ENCODE results near the gene MC3R. TPM values are rescaled to one million over a fixed set of nuclear protein-coding genes. Genes with fewer than 3 reads are reported as not detected.

Gene MC3R
- polyA plus RNA-seq, 2 donors: not detected

GRCh38 chr20:56274156-56274555, 25.6 kb downstream of the MC3R start:
- Histone ChIP-seq H3K9me3 (ENCODE audit: control insufficient read depth in 2 of 2, insufficient read depth in 1 of 2, low read depth in 1 of 2, low read length in 1 of 2) (peaks cover 0 to 2% of the 10 kb centered on the region in 2 donors), H3K36me3 (ENCODE audit: control insufficient read depth in 2 of 2, insufficient read depth in 2 of 2, low read length in 1 of 2) (no peaks in the 10 kb centered on the region), H3K27me3 (ENCODE audit: control insufficient read depth in 1 of 2, insufficient read depth in 2 of 2, low read length in 2 of 2) (no peaks in the 10 kb centered on the region), H3K4me3 (ENCODE audit: low read depth in 1 of 2, low read length in 2 of 2) (no peak overlapping the region), H3K4me1 (ENCODE audit: control insufficient read depth in 2 of 2, insufficient read depth in 2 of 2, low read length in 1 of 2) (no peaks in the 10 kb centered on the region), H3K27ac (ENCODE audit: low read depth in 2 of 2, low read length in 1 of 2) (no peak overlapping the region)
- 87 to 92% methylated on average over 6 of the region's 6 CpGs for WGBS, 2 donors

DNA sequence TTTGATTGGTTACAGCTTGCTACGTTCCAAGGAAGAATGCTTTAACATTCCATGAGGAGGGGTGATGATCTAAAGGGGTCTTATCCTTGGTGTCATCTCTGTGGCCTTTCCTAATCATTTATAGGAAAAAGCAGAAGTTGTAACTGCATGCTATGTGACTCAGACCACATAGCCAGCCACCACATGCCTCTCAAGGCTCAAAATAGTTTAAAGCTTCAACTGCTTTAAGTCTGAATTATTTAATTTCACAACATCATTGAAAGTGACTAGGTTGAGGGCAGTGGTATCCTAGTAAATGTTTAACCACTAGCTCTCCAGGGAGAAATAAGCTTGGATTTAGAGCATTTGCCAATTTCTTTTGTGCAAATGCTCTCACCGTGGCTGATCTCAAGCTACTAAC, 29.7 kb downstream of the MC3R start:
- no peaks in the 10 kb centered on the region for H3K36me3 ChIP-seq (ENCODE audit: control insufficient read depth in 2 of 2, insufficient read depth in 2 of 2, low read length in 1 of 2)
- no peak overlapping the region for H3K4me3 ChIP-seq (ENCODE audit: low read depth in 1 of 2, low read length in 2 of 2)
- no peak overlapping the region for H3K27ac ChIP-seq (ENCODE audit: low read depth in 2 of 2, low read length in 1 of 2)
- 82 to 89% methylated on average over 2 of the region's 2 CpGs for WGBS, 2 donors
- H3K27me3 ChIP-seq (ENCODE audit: control insufficient read depth in 1 of 2, insufficient read depth in 2 of 2, low read length in 2 of 2): no peaks in the 10 kb centered on the region
- no peaks in the 10 kb centered on the region for H3K4me1 ChIP-seq (ENCODE audit: control insufficient read depth in 2 of 2, insufficient read depth in 2 of 2, low read length in 1 of 2)
- H3K9me3 ChIP-seq (ENCODE audit: control insufficient read depth in 2 of 2, insufficient read depth in 1 of 2, low read depth in 1 of 2, low read length in 1 of 2): no peaks in the 10 kb centered on the region

- no peaks in the 10 kb centered on the region for H3K36me3 ChIP-seq (ENCODE audit: control insufficient read depth in 2 of 2, insufficient read depth in 2 of 2, low read length in 1 of 2)
- no peak overlapping the region for H3K4me3 ChIP-seq (ENCODE audit: low read depth in 1 of 2, low read length in 2 of 2)
- WGBS, 2 donors: 60 to 76% methylated on average over 3 of the region's 3 CpGs
- H3K27me3 ChIP-seq (ENCODE audit: control insufficient read depth in 1 of 2, insufficient read depth in 2 of 2, low read length in 2 of 2): no peaks in the 10 kb centered on the region
- H3K27ac ChIP-seq (ENCODE audit: low read depth in 2 of 2, low read length in 1 of 2): no peak overlapping the region
- H3K4me1 ChIP-seq (ENCODE audit: control insufficient read depth in 2 of 2, insufficient read depth in 2 of 2, low read length in 1 of 2): no peaks in the 10 kb centered on the region
- H3K9me3 ChIP-seq (ENCODE audit: control insufficient read depth in 2 of 2, insufficient read depth in 1 of 2, low read depth in 1 of 2, low read length in 1 of 2): no peaks in the 10 kb centered on the region
These were observed 37.0 kb downstream of the MC3R start for GRCh38 chr20:56285496-56285895.

- 68 to 69% methylated on average over 5 of the region's 5 CpGs for WGBS, 2 donors
- no peaks in the 10 kb centered on the region for H3K9me3 ChIP-seq (ENCODE audit: control insufficient read depth in 2 of 2, insufficient read depth in 1 of 2, low read depth in 1 of 2, low read length in 1 of 2)
- no peaks in the 10 kb centered on the region for H3K36me3 ChIP-seq (ENCODE audit: control insufficient read depth in 2 of 2, insufficient read depth in 2 of 2, low read length in 1 of 2)
- H3K27ac ChIP-seq (ENCODE audit: low read depth in 2 of 2, low read length in 1 of 2): no peak overlapping the region
- H3K4me3 ChIP-seq (ENCODE audit: low read depth in 1 of 2, low read length in 2 of 2): no peak overlapping the region
- no peaks in the 10 kb centered on the region for H3K4me1 ChIP-seq (ENCODE audit: control insufficient read depth in 2 of 2, insufficient read depth in 2 of 2, low read length in 1 of 2)
- no peaks in the 10 kb centered on the region for H3K27me3 ChIP-seq (ENCODE audit: control insufficient read depth in 1 of 2, insufficient read depth in 2 of 2, low read length in 2 of 2)
These were observed 41.1 kb downstream of the MC3R start for GRCh38 chr20:56289652-56290051.

GRCh38 chr20:56299362-56299761, 50.8 kb downstream of the MC3R start:
- Histone ChIP-seq H3K27ac (ENCODE audit: low read depth in 2 of 2, low read length in 1 of 2) (no peak overlapping the region), H3K36me3 (ENCODE audit: control insufficient read depth in 2 of 2, insufficient read depth in 2 of 2, low read length in 1 of 2) (no peaks in the 10 kb centered on the region), H3K4me1 (ENCODE audit: control insufficient read depth in 2 of 2, insufficient read depth in 2 of 2, low read length in 1 of 2) (no peaks in the 10 kb centered on the region), H3K27me3 (ENCODE audit: control insufficient read depth in 1 of 2, insufficient read depth in 2 of 2, low read length in 2 of 2) (no peaks in the 10 kb centered on the region), H3K9me3 (ENCODE audit: control insufficient read depth in 2 of 2, insufficient read depth in 1 of 2, low read depth in 1 of 2, low read length in 1 of 2) (no peaks in the 10 kb centered on the region), H3K4me3 (ENCODE audit: low read depth in 1 of 2, low read length in 2 of 2) (no peak overlapping the region)
- 88 to 89% methylated on average over 1 of the region's 1 CpG for WGBS, 2 donors

Other genes with a start within 250 kb of the MC3R start
- gene CBLN4, start 243.2 kb upstream of the MC3R start, polyA plus RNA-seq: under 1 TPM in 1 of 2 donors, not detected in 1; 0.01 TPM
- 10 to 100 TPM; 13.9 to 22.6 TPM for gene FAM210B, start 110.2 kb downstream of the MC3R start, polyA plus RNA-seq
- gene AURKA, start 143.5 kb downstream of the MC3R start, polyA plus RNA-seq: 1 to 10 TPM; 5.5 to 8.7 TPM
- gene CSTF1, start 143.9 kb downstream of the MC3R start, polyA plus RNA-seq: 10 to 100 TPM in 1 of 2 donors, 1 to 10 TPM in 1; 3.8 to 13.2 TPM
- under 1 TPM; 0.18 to 0.22 TPM for gene CASS4, start 163.5 kb downstream of the MC3R start, polyA plus RNA-seq
- gene RTF2, start 219.9 kb downstream of the MC3R start, polyA plus RNA-seq: 10 to 100 TPM; 35.4 to 62.8 TPM

Data from esophagus (tissue), 2 donors.